GM12873 (cell line): ENCODE measurements around the gene PBXIP1.
A peak's percentile ranks its signal among the peaks of the same experiment; 100 is the strongest.

ENCODE experiments used
- CTCF ChIP-seq: IDR thresholded peaks from 2 replicates; pipeline ENCODE4 v1.5.1; 2012; ENCODE audit warnings: low read depth, mild to moderate bottlenecking, moderate library complexity, low read length, control low read depth; ENCODE audit not compliant: insufficient read depth; ENCODE audit errors: missing control alignments

PBXIP1 gene

GRCh38 chr1:154998818-154999570, 43.1 kb upstream of the PBXIP1 start:
- TF ChIP-seq CTCF, result peak; percentile 97

GRCh38 chr1:154998201-154998780, 42.4 kb upstream of the PBXIP1 start:
- peak; percentile 27 for TF ChIP-seq CTCF

DNA sequence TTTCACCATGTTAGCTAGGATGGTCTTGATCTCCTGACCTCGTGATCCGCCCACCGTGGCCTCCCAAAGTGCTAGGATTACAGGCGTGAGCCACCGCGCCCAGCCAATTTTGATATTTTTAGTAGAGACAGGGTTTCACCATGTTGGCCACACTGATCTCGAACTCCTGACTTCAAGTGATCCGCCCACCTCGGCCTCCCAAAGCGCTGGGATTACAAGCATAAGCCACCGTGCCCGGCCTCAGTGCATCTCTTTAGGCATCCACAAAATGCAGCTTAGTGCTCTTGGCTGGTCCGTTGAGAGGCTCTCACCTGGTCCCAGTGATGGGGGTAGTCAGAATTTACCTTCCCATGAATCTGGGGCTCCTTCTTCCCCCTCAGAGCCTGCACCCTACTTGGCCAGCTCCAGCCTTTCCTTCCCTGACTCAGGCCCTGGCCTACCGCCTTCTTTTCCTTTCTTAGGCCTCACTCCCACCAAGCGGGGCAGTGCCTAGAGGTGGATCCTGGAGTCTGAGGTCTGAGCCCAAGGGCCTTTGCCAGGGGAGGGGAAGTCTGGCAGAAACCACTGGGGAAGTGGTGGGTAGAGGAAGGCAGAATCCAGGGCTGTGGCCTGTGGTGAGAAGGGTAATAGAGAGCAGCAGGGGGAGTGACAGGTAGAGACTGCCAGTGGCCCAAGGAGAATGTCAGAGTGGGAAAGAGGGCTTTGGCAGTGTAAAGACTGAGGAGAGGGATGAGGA, 41.2 kb upstream of the PBXIP1 start:
- no peak for TF ChIP-seq CTCF

GRCh38 chr1:154994591-154994990, 38.7 kb upstream of the PBXIP1 start:
- no peak for TF ChIP-seq CTCF

DNA sequence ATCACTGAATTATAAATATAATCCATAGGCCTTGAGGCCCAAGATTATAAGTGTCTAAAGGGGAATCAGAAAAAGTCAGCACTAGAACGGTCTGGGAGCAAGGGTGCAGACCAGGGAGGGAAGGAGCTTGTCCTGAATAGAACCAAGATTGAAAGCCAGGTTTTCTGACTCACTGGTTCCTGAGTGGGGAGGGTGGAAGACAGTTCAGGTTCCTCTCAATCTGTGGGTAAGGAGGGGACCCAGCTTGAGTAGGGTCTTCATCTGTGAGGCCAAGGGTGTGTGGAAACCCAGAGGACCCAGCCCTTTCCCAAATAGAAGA, 38.3 kb upstream of the PBXIP1 start:
- TF ChIP-seq CTCF, result no peak

DNA sequence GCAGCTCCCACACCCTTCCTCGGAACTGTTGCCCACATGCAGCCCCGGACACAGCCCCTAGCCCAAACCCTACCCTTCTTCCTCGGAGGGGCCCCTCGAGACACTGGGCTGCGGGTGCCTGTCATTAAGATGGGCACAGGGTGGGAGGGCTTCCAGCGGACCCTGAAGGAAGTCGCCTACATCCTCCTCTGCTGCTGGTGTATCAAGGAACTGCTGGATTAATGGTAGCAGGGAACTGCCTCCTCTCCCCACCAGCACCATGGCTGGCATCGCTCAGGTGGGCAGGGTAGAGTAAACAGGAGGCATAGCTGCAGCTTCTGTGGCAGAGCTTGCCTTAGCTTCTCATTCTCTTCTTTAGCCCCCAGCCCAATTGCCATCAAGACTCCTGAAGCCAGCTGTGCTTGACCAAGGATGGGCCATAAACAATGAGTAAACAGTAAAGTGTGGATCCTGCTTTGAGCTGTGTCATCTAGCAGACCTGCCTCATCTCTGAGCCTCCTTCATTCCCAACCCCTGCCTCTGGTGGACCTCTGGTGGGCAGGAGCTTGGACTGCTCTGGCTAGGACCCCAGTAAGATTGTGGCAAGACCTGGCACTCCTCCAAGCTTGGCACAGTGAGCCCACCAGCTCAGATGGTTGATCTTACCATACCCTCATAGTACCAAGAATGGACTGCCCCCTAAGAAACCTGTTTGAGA, 37.8 kb upstream of the PBXIP1 start, which contains the start of gene LENEP:
Gene LENEP (plus strand): TSS at position 15 of the 697 bp plus-strand sequence. CDS start 22 bp downstream, at position 37.
- no peak for TF ChIP-seq CTCF
